ENCODE results near the gene PRR36.

The PRR36 gene

GRCh38 chr19:7909471-7910067, 35.4 kb upstream of the PRR36 start:
- no peak for TF ChIP-seq CTCF (IDR thresholded peaks at IDR 0.05; ENCODE audit: low read depth, low read length)
- Histone ChIP-seq H3K9me3 (no peaks in the 10 kb centered on the region), H3K4me1 (no peaks in the 10 kb centered on the region), H3K27me3 (peaks cover under 1% of the 10 kb centered on the region; the same call in 1 of the 2 replicates), H3K4me3 (ENCODE audit: low read depth, low read length) (no peak overlapping the region), H3K36me3 (peaks cover 33% of the 10 kb centered on the region)
- DNase-seq, result no peak

GRCh38 chr19:7908742-7909461, 34.7 kb upstream of the PRR36 start:
- H3K27me3 ChIP-seq, result no peaks in the 10 kb centered on the region
- no peak for TF ChIP-seq CTCF (IDR thresholded peaks at IDR 0.05; ENCODE audit: low read depth, low read length)

GRCh38 chr19:7908078-7908699, 34.0 kb upstream of the PRR36 start:
- no peak for DNase-seq
- H3K4me3 ChIP-seq (ENCODE audit: low read depth, low read length), result no peak overlapping the region
- no peaks in the 10 kb centered on the region for H3K9me3 ChIP-seq
- TF ChIP-seq CTCF (IDR thresholded peaks at IDR 0.05; ENCODE audit: low read depth, low read length), result no peak
- peaks cover 33% of the 10 kb centered on the region for H3K36me3 ChIP-seq
- no peaks in the 10 kb centered on the region for H3K27me3 ChIP-seq
- no peaks in the 10 kb centered on the region for H3K4me1 ChIP-seq

More at GRCh38 chr19:7908742-7909461, 34.7 kb upstream of the PRR36 start:
- Histone ChIP-seq H3K36me3 (peaks cover 33% of the 10 kb centered on the region), H3K4me1 (no peaks in the 10 kb centered on the region), H3K9me3 (no peaks in the 10 kb centered on the region), H3K4me3 (ENCODE audit: low read depth, low read length) (no peak overlapping the region)
- DNase-seq, result no peak

- no peak for TF ChIP-seq CTCF (IDR thresholded peaks at IDR 0.05; ENCODE audit: low read depth, low read length)
- no peaks in the 10 kb centered on the region for H3K9me3 ChIP-seq
Measured at GRCh38 chr19:7907544-7907943, 33.4 kb upstream of the PRR36 start.

GRCh38 chr19:7907122-7907521, 32.9 kb upstream of the PRR36 start:
- no peaks in the 10 kb centered on the region for H3K4me1 ChIP-seq

More at GRCh38 chr19:7907544-7907943, 33.4 kb upstream of the PRR36 start:
- H3K27me3 ChIP-seq, result no peaks in the 10 kb centered on the region
- no peak overlapping the region for H3K4me3 ChIP-seq (ENCODE audit: low read depth, low read length)
- peaks cover 30% of the 10 kb centered on the region for H3K36me3 ChIP-seq
- H3K4me1 ChIP-seq, result no peaks in the 10 kb centered on the region
- no peak for DNase-seq

More at GRCh38 chr19:7907122-7907521, 32.9 kb upstream of the PRR36 start:
- Histone ChIP-seq H3K4me3 (ENCODE audit: low read depth, low read length) (no peak overlapping the region), H3K36me3 (peaks cover 28% of the 10 kb centered on the region), H3K9me3 (no peaks in the 10 kb centered on the region), H3K27me3 (no peaks in the 10 kb centered on the region)
- TF ChIP-seq CTCF (IDR thresholded peaks at IDR 0.05; ENCODE audit: low read depth, low read length), result no peak
- no peak for DNase-seq

Data from BE2C (cell line).